ENCODE data around the gene EPHA2. TPM values are rescaled to one million over a fixed set of nuclear protein-coding genes. Genes with fewer than 3 reads are reported as not detected.

Gene EPHA2
- total and polyA plus RNA-seq, 2 donors (not counting 3 experiments of a cell fraction or from before 2014, with no cell fraction given), result 141 to 147 TPM

DNA sequence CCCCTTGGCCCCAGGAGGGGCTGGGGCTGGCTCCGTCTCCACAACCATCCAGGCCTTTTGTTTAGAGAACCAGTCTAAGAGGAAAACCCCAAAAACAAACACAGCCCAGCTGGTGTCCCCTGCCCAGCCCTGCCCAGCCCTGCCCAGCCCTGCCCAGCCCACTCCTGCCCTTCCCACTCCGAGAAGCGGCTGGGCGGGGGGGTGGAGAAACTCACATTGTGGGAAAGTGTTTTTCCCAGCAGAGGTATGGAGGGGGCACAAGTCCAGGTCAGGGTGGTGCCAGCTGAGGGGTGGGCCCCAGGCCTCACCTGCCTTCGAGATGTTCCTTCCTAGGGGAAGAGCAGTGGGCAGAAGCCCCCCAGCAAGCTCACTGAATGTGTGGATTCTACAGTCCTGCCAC lies 72.4 kb downstream of the EPHA2 start:
- H3K27ac ChIP-seq (ENCODE audit: insufficient read depth, low read depth, low read length), result no peak overlapping the region
- ChIA-PET CTCF (interaction anchor here (1.0 to 13.2 kb wide), 12 partner anchors 10 to 279 kb away, joined by 3 to 353 read pairs (median 32); partner anchors contain the start of genes EPHA2 and FAM131C), POLR2A (no interaction called here)
- no peak overlapping the region for H3K9ac ChIP-seq (replicated peaks; ENCODE audit: extremely low read depth, insufficient read depth, low read length)
- no TSS peak for BruUV-seq (replicated peaks)
- no peak for DNase-seq (ENCODE audit: low read depth, low spot score)
- dilution Hi-C loops (cut with MboI; ENCODE audit: extremely low pct_ligation_motif_present, low sequenced_read_pairs) (no loop called here), intact Hi-C loops (cut with micrococcal nuclease) (loop anchor here (2.0 kb wide), 1 partner anchor 61 kb away; no protein-coding TSS in a partner anchor)
- H3K4me3 ChIP-seq (replicated peaks in 1 of 3; ENCODE audit: insufficient read depth in 1 of 3, low read depth in 1 of 3, low read length in 3 of 3), result no peak overlapping the region
- H3K79me2 ChIP-seq (ENCODE audit: control insufficient read depth, insufficient read depth, low read length), result no peaks in the 10 kb centered on the region
- FAIRE-seq, result no peak
- H3K4me1 ChIP-seq (ENCODE audit: control insufficient read depth, extremely low read depth, insufficient read depth, low read length), result no peaks in the 10 kb centered on the region
- no peak overlapping the region for H2AFZ ChIP-seq (ENCODE audit: low read depth, low read length)
- TF ChIP-seq FOS (IDR thresholded peaks at IDR 0.05; ENCODE audit: borderline replicate concordance, insufficient read depth, low read length) (no peak), EZH2 (IDR thresholded peaks at IDR 0.05; ENCODE audit: borderline replicate concordance, low read depth, low read length, severe bottlenecking) (no peak), POLR2AphosphoS5 (IDR thresholded peaks at IDR 0.05; ENCODE audit: insufficient read depth, low read depth, low read length) (no peak), JUN (IDR thresholded peaks at IDR 0.05; ENCODE audit: borderline replicate concordance, insufficient read depth, insufficient read length, low read depth) (no peak), MYC (IDR thresholded peaks at IDR 0.05; ENCODE audit: low read depth, low read length) (no peak), POLR2A (IDR thresholded peaks at IDR 0.05; ENCODE audit: low read depth, low read length) (no peak), GATA2 (IDR thresholded peaks at IDR 0.05; ENCODE audit: insufficient read depth, insufficient read length, low read depth, low read length) (no peak)
- TF ChIP-seq, protein P1, sequence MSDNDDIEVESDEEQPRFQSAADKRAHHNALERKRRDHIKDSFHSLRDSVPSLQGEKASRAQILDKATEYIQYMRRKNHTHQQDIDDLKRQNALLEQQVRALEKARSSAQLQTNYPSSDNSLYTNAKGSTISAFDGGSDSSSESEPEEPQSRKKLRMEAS (IDR thresholded peaks at IDR 0.05; ENCODE audit: insufficient read depth, insufficient read length), result no peak
- TF ChIP-seq, protein P2, sequence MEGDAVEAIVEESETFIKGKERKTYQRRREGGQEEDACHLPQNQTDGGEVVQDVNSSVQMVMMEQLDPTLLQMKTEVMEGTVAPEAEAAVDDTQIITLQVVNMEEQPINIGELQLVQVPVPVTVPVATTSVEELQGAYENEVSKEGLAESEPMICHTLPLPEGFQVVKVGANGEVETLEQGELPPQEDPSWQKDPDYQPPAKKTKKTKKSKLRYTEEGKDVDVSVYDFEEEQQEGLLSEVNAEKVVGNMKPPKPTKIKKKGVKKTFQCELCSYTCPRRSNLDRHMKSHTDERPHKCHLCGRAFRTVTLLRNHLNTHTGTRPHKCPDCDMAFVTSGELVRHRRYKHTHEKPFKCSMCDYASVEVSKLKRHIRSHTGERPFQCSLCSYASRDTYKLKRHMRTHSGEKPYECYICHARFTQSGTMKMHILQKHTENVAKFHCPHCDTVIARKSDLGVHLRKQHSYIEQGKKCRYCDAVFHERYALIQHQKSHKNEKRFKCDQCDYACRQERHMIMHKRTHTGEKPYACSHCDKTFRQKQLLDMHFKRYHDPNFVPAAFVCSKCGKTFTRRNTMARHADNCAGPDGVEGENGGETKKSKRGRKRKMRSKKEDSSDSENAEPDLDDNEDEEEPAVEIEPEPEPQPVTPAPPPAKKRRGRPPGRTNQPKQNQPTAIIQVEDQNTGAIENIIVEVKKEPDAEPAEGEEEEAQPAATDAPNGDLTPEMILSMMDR (IDR thresholded peaks at IDR 0.05; ENCODE audit: extremely low read depth in 1 of 2, insufficient read depth in 1 of 2, low read depth in 1 of 2, low read length in 2 of 2), result no peak
- H3K27me3 ChIP-seq (ENCODE audit: control insufficient read depth in 2 of 2, insufficient read depth in 2 of 2, low read length in 2 of 2), result no peaks in the 10 kb centered on the region
- no peaks in the 10 kb centered on the region for H4K20me1 ChIP-seq (replicated peaks; ENCODE audit: control insufficient read depth, extremely low read depth, insufficient read depth, low read length)
- no peak overlapping the region for H3K4me2 ChIP-seq (ENCODE audit: insufficient read depth, low read length)
- H3K9me1 ChIP-seq (replicated peaks; ENCODE audit: control insufficient read depth, extremely low read depth, insufficient read depth, low read length), result no peaks in the 10 kb centered on the region
- H3K9me3 ChIP-seq (replicated peaks; ENCODE audit: control insufficient read depth, insufficient read depth, low read length), result no peaks in the 10 kb centered on the region
- no peaks in the 10 kb centered on the region for H3K36me3 ChIP-seq (ENCODE audit: control insufficient read depth in 2 of 2, extremely low read depth in 1 of 2, insufficient read depth in 2 of 2, low read length in 2 of 2)

Data from endothelial cell of umbilical vein (primary cell).